Type B pancreatic cell (in vitro differentiated cells): ENCODE data around the gene BUD13. TPM values are rescaled to one million over a fixed set of nuclear protein-coding genes. Genes with fewer than 3 reads are reported as not detected.
A peak's percentile ranks its signal among the peaks of the same experiment; 100 is the strongest.
"Not testable (repeated sequence)": the region's sequence is repeated elsewhere in the genome, so short reads cannot be mapped to it uniquely, and the experiment has no call there.

Experiments used
- DNase-seq: peaks from one replicate; pipeline ENCODE4 v3.0.0; 2021; ENCODE audit warnings: mixed read lengths; ENCODE audit not compliant: unreplicated experiment; ENCODE audit errors: extremely low spot score
- H3K27ac Mint-ChIP-seq: 2 replicates; pipeline ENCODE4 v1.8.0; 2021; ENCODE audit warnings: mild to moderate bottlenecking, mixed read lengths
- H3K27me3 Mint-ChIP-seq: 2 replicates; pipeline ENCODE4 v1.8.0; 2021; ENCODE audit warnings: mixed read lengths
- H3K36me3 Mint-ChIP-seq: 2 replicates; pipeline ENCODE4 v1.8.0; 2021; ENCODE audit warnings: mixed read lengths
- H3K4me1 Mint-ChIP-seq: one replicate; pipeline ENCODE4 v1.8.0; 2021; ENCODE audit warnings: mixed read lengths; ENCODE audit not compliant: unreplicated experiment
- H3K4me3 Mint-ChIP-seq: 2 replicates; pipeline ENCODE4 v1.8.0; 2021; ENCODE audit warnings: mild to moderate bottlenecking, mixed read lengths
- H3K9me3 Mint-ChIP-seq: 2 replicates; pipeline ENCODE4 v1.8.0; 2021; ENCODE audit warnings: mixed read lengths
- CTCF ChIP-seq: fragments of 200-600 bp; sonication (generic); conservative IDR thresholded peaks from 2 replicates; pipeline ENCODE4 v1.5.0; 2021; ENCODE audit warnings: antibody characterized with exemption, mild to moderate bottlenecking
- total RNA-seq: library from RNA; stranded (reverse); gene quantifications from 2 replicates; pipeline ENCODE4 v1.2.1, GENCODE V29; 2021; ENCODE audit warnings: low replicate concordance

Gene BUD13
- total RNA-seq, 1 donor from 2014 or later, result 23.8 TPM

GRCh38 chr11:116775975-116776374 is 3.2 kb upstream of the BUD13 start:
- Mint-ChIP-seq H3K36me3 (peaks cover 24% of the 10 kb centered on the region), H3K27me3 (no peaks in the 10 kb centered on the region), H3K27ac (no peak overlapping the region), H3K9me3 (no peaks in the 10 kb centered on the region), H3K4me1 (peaks cover 24% of the 10 kb centered on the region), H3K4me3 (no peak overlapping the region)
- no peak for DNase-seq
- no peak for TF ChIP-seq CTCF

GRCh38 chr11:116774661-116775060 is 1.9 kb upstream of the BUD13 start:
- H3K27ac Mint-ChIP-seq, result peak overlapping the region; percentile 53

GRCh38 chr11:116773203-116774097 is 663 bp upstream of the BUD13 start:
- no peak for DNase-seq

More at GRCh38 chr11:116774661-116775060, 1.9 kb upstream of the BUD13 start:
- Mint-ChIP-seq H3K9me3 (no peaks in the 10 kb centered on the region), H3K4me1 (peaks cover 27% of the 10 kb centered on the region), H3K36me3 (peaks cover 25% of the 10 kb centered on the region), H3K27me3 (no peaks in the 10 kb centered on the region), H3K4me3 (peak overlapping the region; percentile 70)
- DNase-seq, result no peak
- TF ChIP-seq CTCF, result no peak

GRCh38 chr11:116771935-116772334 is 852 bp downstream of the BUD13 start:
- peaks cover 11% of the 10 kb centered on the region for H3K36me3 Mint-ChIP-seq
- no peak for DNase-seq
- peak overlapping the region; percentile 97 for H3K4me3 Mint-ChIP-seq
- H3K27me3 Mint-ChIP-seq, result no peaks in the 10 kb centered on the region
- H3K27ac Mint-ChIP-seq, result peak overlapping the region; percentile 99
- peaks cover 27% of the 10 kb centered on the region for H3K4me1 Mint-ChIP-seq
- TF ChIP-seq CTCF, result no peak
- no peaks in the 10 kb centered on the region for H3K9me3 Mint-ChIP-seq

More at GRCh38 chr11:116773203-116774097, 663 bp upstream of the BUD13 start:
- Mint-ChIP-seq H3K27me3 (no peaks in the 10 kb centered on the region), H3K27ac (peak overlapping the region; percentile 99), H3K9me3 (no peaks in the 10 kb centered on the region), H3K4me3 (peak overlapping the region; percentile 97), H3K4me1 (peaks cover 27% of the 10 kb centered on the region), H3K36me3 (peaks cover 19% of the 10 kb centered on the region)
- TF ChIP-seq CTCF, result no peak

GRCh38 chr11:116762132-116762531 is 10.7 kb downstream of the BUD13 start:
- no peak overlapping the region for H3K27ac Mint-ChIP-seq
- H3K4me1 Mint-ChIP-seq, result no peaks in the 10 kb centered on the region
- no peak overlapping the region for H3K4me3 Mint-ChIP-seq
- H3K27me3 Mint-ChIP-seq, result no peaks in the 10 kb centered on the region
- no peaks in the 10 kb centered on the region for H3K9me3 Mint-ChIP-seq
- H3K36me3 Mint-ChIP-seq, result peaks cover 31% of the 10 kb centered on the region
- TF ChIP-seq CTCF, result no peak
- no peak for DNase-seq

GRCh38 chr11:116756044-116756443 is 16.7 kb downstream of the BUD13 start:
- not testable (repeated sequence) for H3K27me3 Mint-ChIP-seq, H3K4me3 Mint-ChIP-seq, DNase-seq, H3K27ac Mint-ChIP-seq, H3K9me3 Mint-ChIP-seq, H3K4me1 Mint-ChIP-seq
- H3K36me3 Mint-ChIP-seq, result peaks cover 35% of the 10 kb centered on the region
